Esophagus muscularis mucosa (tissue), 4 donors: ENCODE data around the gene TBC1D14. TPM values are rescaled to one million over a fixed set of nuclear protein-coding genes. Genes with fewer than 3 reads are reported as not detected.

Experiments used
- DNase-seq: peaks from one replicate; pipeline ENCODE4 v3.0.0-alpha.2; 2017; ENCODE audit errors: extremely low spot score
- H3K27ac ChIP-seq, 4 donors: fragments of 200-600 bp; sonication (generic); replicated peaks in 1 of 4; 1 replicate in 3 of 4; 2 replicates in 1 of 4; pipeline ENCODE4 v1.5.1; 2016 to 2019; ENCODE audit warnings: mild to moderate bottlenecking in 1 of 4
- H3K27me3 ChIP-seq, 4 donors: fragments of 200-600 bp; sonication (generic); one replicate each; pipeline versions ENCODE4 v1.5.1 to v1.6.0; 2016 to 2019
- H3K36me3 ChIP-seq, 4 donors: fragments of 200-600 bp; sonication (generic); one replicate each; pipeline ENCODE4 v1.5.1; 2016 to 2019
- H3K4me1 ChIP-seq, 4 donors: fragments of 200-600 bp; sonication (generic); one replicate each; pipeline ENCODE4 v1.5.1; 2016 to 2019
- H3K4me3 ChIP-seq, 4 donors: fragments of 200-600 bp; sonication (generic); 1 replicate in 2 of 4; 2 replicates in 2 of 4; pipeline ENCODE4 v1.5.1; 2016 to 2019; ENCODE audit warnings: mild to moderate bottlenecking in 4 of 4, moderate library complexity in 1 of 4
- H3K9me3 ChIP-seq, 4 donors: fragments of 200-600 bp; sonication (generic); 1 replicate in 3 of 4; 2 replicates in 1 of 4; pipeline ENCODE4 v1.5.1; 2016 to 2019
- EP300 ChIP-seq: sonication (generic); formaldehyde crosslinking; IDR thresholded peaks from one replicate; pipeline ENCODE4 v1.6.1; 2017; ENCODE audit warnings: antibody characterized with exemption
- POLR2A ChIP-seq: fragments of 450-650 bp; IDR thresholded peaks from one replicate; pipeline ENCODE4 v1.6.1; 2017; ENCODE audit warnings: antibody characterized with exemption, moderate library complexity, mild to moderate bottlenecking, low read depth
- POLR2AphosphoS5 ChIP-seq, 2 donors: sonication (generic); formaldehyde crosslinking; IDR thresholded peaks; one replicate each; pipeline ENCODE4 v1.6.1; 2017; ENCODE audit warnings: antibody characterized with exemption in 2 of 2
- WGBS: methylation state at CpG from one replicate; pipeline ENCODE4 v1.1.5; 2018; 5-methylcytosine and 5-hydroxymethylcytosine counted together
- intact Hi-C: fragments of 100-400 bp; cut with DNase I; formaldehyde crosslinking; loops from one replicate; pipeline ENCODE4 v1.15.1; 2023
- total RNA-seq, 4 donors: library from RNA; depleted of rRNA; stranded (reverse); fragments of >200 nt; gene quantifications; one replicate each; pipeline versions ENCODE4 v1.1.0 to v1.2.1, GENCODE V29; 2016
- TF ChIP-seq, protein P1 (sequence below), 3 experiments: fragments of 200-600 bp in 2 of 3; fragments of 450-650 bp in 1 of 3; sonication (generic) in 2 of 3; IDR thresholded peaks; one replicate each; pipeline ENCODE4 v1.5.1; 2017 to 2019; ENCODE audit warnings: antibody characterized with exemption in 3 of 3, mild to moderate bottlenecking in 2 of 3, moderate library complexity in 1 of 3

The TBC1D14 gene
- total RNA-seq, 4 donors from 2014 or later, result 37.0 to 49.4 (median 44.2) TPM

DNA sequence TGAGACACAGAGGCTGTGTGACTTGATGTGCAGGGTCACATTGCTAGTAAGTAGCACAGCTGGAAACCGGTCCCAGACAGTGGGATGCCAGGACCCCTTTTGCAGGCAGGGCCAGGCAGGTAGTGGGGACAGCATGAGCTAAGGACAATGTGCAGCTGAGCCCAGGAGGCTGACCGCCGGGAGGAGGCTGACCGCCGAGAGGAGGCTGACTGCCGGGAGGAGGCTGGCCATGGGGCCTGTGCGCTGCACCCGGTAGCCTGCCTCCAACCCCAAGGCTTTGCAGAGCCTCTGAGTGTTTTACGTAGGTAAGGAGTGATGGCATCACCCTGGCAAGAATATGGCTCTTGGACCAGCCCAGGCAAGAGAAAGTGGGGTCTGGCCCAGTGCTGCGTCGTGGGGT lies 58.9 kb downstream of the TBC1D14 start:
- Histone ChIP-seq H3K4me3 (no peak overlapping the region), H3K9me3 (no peaks in the 10 kb centered on the region), H3K4me1 (peaks cover 0 to 5% (median under 1%) of the 10 kb centered on the region in 4 donors), H3K36me3 (peaks cover 6 to 20% (median 15%) of the 10 kb centered on the region in 4 donors), H3K27me3 (no peaks in the 10 kb centered on the region), H3K27ac (no peak overlapping the region)
- no peak for TF ChIP-seq EP300
- TF ChIP-seq POLR2AphosphoS5 (IDR thresholded peaks at IDR 0.05), result no peak
- no peak for TF ChIP-seq POLR2A
- TF ChIP-seq, protein P1, sequence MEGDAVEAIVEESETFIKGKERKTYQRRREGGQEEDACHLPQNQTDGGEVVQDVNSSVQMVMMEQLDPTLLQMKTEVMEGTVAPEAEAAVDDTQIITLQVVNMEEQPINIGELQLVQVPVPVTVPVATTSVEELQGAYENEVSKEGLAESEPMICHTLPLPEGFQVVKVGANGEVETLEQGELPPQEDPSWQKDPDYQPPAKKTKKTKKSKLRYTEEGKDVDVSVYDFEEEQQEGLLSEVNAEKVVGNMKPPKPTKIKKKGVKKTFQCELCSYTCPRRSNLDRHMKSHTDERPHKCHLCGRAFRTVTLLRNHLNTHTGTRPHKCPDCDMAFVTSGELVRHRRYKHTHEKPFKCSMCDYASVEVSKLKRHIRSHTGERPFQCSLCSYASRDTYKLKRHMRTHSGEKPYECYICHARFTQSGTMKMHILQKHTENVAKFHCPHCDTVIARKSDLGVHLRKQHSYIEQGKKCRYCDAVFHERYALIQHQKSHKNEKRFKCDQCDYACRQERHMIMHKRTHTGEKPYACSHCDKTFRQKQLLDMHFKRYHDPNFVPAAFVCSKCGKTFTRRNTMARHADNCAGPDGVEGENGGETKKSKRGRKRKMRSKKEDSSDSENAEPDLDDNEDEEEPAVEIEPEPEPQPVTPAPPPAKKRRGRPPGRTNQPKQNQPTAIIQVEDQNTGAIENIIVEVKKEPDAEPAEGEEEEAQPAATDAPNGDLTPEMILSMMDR (IDR thresholded peaks at IDR 0.05), result no peak
- no peak for DNase-seq
- intact Hi-C loops, result no loop called here
- 68% methylated on average over 11 of the region's 11 CpGs for whole genome bisulfite sequencing

DNA sequence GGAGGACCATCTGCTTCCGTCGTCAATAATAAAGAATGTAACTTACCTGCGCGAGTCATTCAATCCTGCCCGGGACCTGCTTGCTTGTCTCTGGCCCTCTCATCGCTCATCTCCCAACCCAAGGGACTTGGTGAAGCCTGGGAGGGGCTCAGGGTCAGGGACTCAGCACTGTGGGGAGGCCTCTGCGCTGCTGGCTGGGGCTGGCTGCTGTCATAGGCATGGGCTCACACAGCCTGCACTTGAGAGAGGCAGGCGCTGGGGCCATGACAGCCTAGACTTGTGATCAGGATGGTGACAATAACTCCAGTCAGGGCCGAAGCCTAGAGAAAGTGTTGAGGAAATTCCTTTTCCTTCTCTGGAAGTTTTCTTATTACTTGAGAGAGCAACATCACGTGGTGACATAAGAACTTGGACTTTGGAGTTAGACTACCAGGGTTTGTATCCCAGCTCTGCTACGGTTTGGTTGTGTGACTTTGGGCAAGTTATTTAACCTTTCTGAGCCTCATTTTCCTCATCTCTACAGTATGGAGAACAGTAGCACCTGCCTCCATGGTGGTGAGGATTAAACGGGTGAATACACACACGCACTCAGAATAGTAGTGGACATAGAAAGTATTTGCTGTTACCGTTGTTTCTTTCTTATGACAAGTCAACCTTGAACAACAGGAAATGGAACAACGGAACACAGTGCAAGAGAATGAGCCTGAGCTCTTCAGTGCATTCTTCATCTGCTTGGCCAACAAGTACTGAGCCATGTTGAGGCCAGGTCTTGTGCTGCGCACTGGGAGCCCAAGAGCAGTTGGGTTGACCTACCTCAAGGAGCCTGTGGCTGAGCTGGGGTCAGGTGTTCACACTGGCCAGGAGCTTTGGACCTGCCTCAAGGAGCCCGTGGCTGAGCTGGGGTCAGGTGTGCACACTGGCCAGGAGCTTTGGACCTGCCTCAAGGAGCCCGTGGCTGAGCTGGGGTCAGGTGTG lies 60.5 kb downstream of the TBC1D14 start:
- TF ChIP-seq EP300 (no peak), POLR2A (no peak), POLR2AphosphoS5 (IDR thresholded peaks at IDR 0.05) (no peak)
- TF ChIP-seq, protein P1 (IDR thresholded peaks at IDR 0.05), result no peak
- peak; percentile 57 for DNase-seq
- Histone ChIP-seq H3K9me3 (no peaks in the 10 kb centered on the region), H3K4me1 (peaks cover 0 to 15% (median 11%) of the 10 kb centered on the region in 4 donors), H3K27ac (no peak overlapping the region), H3K36me3 (peaks cover 6 to 20% (median 15%) of the 10 kb centered on the region in 4 donors), H3K27me3 (no peaks in the 10 kb centered on the region), H3K4me3 (no peak overlapping the region)
- intact Hi-C loops, result loop anchor here (5.0 kb wide), 1 partner anchor 248 kb away; no protein-coding TSS in a partner anchor
- 90% methylated on average over 15 of the region's 18 CpGs for WGBS

DNA sequence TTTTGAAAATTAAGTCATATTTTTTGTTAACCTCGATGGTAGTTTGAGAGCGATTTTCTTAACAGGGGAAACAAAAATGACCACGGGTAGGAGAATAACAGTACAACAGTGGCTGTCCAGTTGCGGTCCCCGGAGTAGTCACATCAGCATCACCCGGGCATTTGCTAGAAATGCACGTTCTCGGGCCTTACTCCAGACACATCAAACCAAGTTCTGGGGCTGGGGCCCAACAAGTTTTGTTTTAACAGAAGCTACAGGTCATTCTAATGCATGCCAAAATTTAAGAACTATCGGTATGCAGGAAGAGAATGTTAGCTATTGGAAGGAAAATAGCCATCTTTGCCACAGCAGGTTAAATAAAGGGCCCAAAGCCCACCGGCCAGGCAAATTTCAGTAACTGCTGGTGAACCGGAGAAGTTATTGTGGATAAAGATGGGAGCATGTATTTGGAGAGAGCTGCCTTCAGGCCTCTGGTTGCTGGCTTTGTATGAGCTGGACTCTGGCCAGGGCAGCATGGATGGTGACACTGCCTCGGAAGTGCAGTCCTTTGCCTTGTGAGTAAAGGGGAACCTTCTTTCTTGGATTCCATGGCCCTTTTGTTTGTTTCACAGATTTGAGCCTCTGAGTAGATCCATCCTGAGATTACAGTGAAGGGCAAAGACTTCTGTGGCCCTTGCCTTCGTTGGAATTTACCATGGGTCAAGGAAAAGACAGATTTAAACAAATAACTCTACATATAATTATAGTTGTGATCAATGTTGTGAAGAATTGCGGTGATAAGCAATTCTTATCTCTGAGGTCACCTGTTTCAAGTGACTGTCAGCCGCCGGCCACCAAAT lies 62.1 kb downstream of the TBC1D14 start:
- H3K4me1 ChIP-seq, result peaks cover 0 to 15% (median 11%) of the 10 kb centered on the region in 4 donors
- intact Hi-C loops, result loop anchor here (5.0 kb wide), 1 partner anchor 249 kb away; no protein-coding TSS in a partner anchor
- H3K27ac ChIP-seq, result no peak overlapping the region
- no peak for TF ChIP-seq POLR2AphosphoS5 (IDR thresholded peaks at IDR 0.05)
- no peak for TF ChIP-seq POLR2A
- TF ChIP-seq, protein P1 (IDR thresholded peaks at IDR 0.05), result no peak
- TF ChIP-seq EP300, result no peak
- DNase-seq, result no peak
- H3K9me3 ChIP-seq, result no peaks in the 10 kb centered on the region
- 86% methylated on average over 16 of the region's 16 CpGs for WGBS
- H3K36me3 ChIP-seq, result peaks cover 6 to 20% (median 15%) of the 10 kb centered on the region in 4 donors
- no peaks in the 10 kb centered on the region for H3K27me3 ChIP-seq
- no peak overlapping the region for H3K4me3 ChIP-seq

DNA sequence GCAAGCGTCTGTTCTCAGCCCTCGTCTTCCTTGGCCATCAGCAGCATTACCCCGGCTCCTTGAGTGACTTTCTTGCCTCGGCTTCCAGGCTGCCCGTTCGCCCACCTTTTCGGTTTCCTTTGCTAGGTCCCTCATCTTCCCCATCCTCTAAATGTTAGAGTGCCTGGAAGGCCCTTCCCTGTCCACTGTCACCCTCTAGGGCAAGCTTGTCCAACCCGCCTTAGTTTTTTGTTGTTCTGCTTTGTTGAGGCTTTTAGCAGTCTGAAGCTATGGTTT lies 62.7 kb downstream of the TBC1D14 start:
- intact Hi-C loops, result loop anchor here (5.0 kb wide), 1 partner anchor 250 kb away; no protein-coding TSS in a partner anchor
- no peak overlapping the region for H3K4me3 ChIP-seq
- peaks cover 6 to 20% (median 15%) of the 10 kb centered on the region in 4 donors for H3K36me3 ChIP-seq
- no peak overlapping the region for H3K27ac ChIP-seq
- TF ChIP-seq POLR2A (no peak), EP300 (no peak)
- TF ChIP-seq, protein P1 (IDR thresholded peaks at IDR 0.05), result no peak
- no peaks in the 10 kb centered on the region for H3K9me3 ChIP-seq
- DNase-seq, result no peak
- peaks cover 0 to 15% (median 11%) of the 10 kb centered on the region in 4 donors for H3K4me1 ChIP-seq
- WGBS, result 96% methylated on average over 8 of the region's 8 CpGs
- no peaks in the 10 kb centered on the region for H3K27me3 ChIP-seq
